RWPE2 (cell line): Measurements from ENCODE around the gene PTS.

Experiments
- ATAC-seq: fragments of 200-7000 bp; cut with Tn5 transposase; 3 replicates; pipeline ENCODE4 v1.9.1; 2021; ENCODE audit warnings: low read depth
- DNase-seq: peaks from one replicate; pipeline ENCODE4 v3.0.0-alpha.2; 2020; ENCODE audit warnings: low spot score
- H3K27ac ChIP-seq: fragments of 450-650 bp; 2 replicates; pipeline ENCODE4 v1.5.1; 2017; ENCODE audit warnings: mild to moderate bottlenecking; ENCODE audit not compliant: poor library complexity, severe bottlenecking
- H3K27me3 ChIP-seq: fragments of 250-450 bp; sonication (Bioruptor Pico); 2 replicates; pipeline ENCODE4 v1.5.1; 2021; ENCODE audit warnings: mild to moderate bottlenecking, moderate library complexity; ENCODE audit not compliant: insufficient read depth, poor library complexity, severe bottlenecking
- H3K36me3 ChIP-seq: fragments of 250-450 bp; sonication (Bioruptor Pico); 2 replicates; pipeline ENCODE4 v1.5.1; 2020; ENCODE audit warnings: low read depth, mild to moderate bottlenecking, moderate library complexity
- H3K4me1 ChIP-seq: fragments of 250-450 bp; sonication (Bioruptor Pico); 2 replicates; pipeline ENCODE4 v1.5.1; 2021; ENCODE audit warnings: mild to moderate bottlenecking, moderate library complexity; ENCODE audit not compliant: insufficient read depth, poor library complexity, severe bottlenecking
- H3K4me3 ChIP-seq: fragments of 250-450 bp; sonication (Bioruptor Pico); 2 replicates; pipeline ENCODE4 v1.5.1; 2021; ENCODE audit warnings: mild to moderate bottlenecking, moderate library complexity; ENCODE audit not compliant: severe bottlenecking
- H3K9me3 ChIP-seq: fragments of 250-450 bp; sonication (Bioruptor Pico); 2 replicates; pipeline ENCODE4 v1.5.1; 2021; ENCODE audit warnings: mild to moderate bottlenecking, moderate library complexity; ENCODE audit not compliant: severe bottlenecking
- TF ChIP-seq, protein P1 (sequence below): fragments of 450-650 bp; IDR thresholded peaks from one replicate; pipeline ENCODE4 v1.5.1; 2017; ENCODE audit warnings: mild to moderate bottlenecking, moderate library complexity; ENCODE audit not compliant: poor library complexity, severe bottlenecking

The PTS gene

DNA sequence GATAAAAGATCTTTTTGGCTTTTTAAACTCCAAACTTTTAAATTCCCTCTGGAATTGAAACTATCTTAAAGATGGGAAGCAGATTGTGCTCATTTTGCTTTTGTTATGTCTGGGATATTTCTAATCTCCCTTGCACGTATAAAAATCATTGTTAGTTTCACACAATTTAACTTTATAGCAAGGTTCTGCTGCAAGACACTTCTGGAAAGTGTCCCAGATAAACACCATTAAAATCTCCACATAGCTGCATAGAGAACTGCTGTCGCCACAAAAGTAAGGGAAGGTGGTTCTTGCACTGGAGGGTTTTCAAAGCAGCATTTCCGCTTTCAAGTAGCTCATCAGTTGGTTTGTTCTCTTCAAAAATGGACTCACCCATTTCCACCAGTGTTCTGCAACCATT lies 11.8 kb downstream of the PTS start:
- TF ChIP-seq, protein P1, sequence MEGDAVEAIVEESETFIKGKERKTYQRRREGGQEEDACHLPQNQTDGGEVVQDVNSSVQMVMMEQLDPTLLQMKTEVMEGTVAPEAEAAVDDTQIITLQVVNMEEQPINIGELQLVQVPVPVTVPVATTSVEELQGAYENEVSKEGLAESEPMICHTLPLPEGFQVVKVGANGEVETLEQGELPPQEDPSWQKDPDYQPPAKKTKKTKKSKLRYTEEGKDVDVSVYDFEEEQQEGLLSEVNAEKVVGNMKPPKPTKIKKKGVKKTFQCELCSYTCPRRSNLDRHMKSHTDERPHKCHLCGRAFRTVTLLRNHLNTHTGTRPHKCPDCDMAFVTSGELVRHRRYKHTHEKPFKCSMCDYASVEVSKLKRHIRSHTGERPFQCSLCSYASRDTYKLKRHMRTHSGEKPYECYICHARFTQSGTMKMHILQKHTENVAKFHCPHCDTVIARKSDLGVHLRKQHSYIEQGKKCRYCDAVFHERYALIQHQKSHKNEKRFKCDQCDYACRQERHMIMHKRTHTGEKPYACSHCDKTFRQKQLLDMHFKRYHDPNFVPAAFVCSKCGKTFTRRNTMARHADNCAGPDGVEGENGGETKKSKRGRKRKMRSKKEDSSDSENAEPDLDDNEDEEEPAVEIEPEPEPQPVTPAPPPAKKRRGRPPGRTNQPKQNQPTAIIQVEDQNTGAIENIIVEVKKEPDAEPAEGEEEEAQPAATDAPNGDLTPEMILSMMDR: no peak
- ATAC-seq (no peak), DNase-seq (no peak)
- no peak overlapping the region for H3K27ac ChIP-seq
- H3K36me3 ChIP-seq: peaks cover 53% of the 10 kb centered on the region
- no peaks in the 10 kb centered on the region for H3K9me3 ChIP-seq
- no peaks in the 10 kb centered on the region for H3K4me1 ChIP-seq
- no peak overlapping the region for H3K4me3 ChIP-seq
- H3K27me3 ChIP-seq: no peaks in the 10 kb centered on the region

DNA sequence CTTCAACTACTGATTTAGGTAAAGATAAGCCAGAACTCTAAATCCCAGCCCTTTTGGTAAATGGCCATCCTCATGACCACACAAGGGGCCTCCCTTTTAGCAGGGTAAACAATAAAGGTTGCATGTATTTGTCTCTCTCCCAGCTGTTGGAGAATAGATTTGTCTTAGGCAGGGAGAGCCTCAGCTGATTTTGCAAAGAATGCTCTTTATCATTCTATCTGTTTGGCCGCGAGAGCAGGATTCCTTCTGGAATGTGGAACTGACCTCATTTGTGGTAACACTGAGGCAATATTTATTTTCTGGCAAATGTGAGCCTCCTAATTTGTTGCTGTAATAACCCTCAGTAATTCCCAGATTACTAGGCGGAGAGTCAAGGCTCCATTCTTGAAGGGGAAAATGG lies 15.3 kb downstream of the PTS start:
- Histone ChIP-seq H3K27ac (no peak overlapping the region), H3K4me1 (no peaks in the 10 kb centered on the region), H3K4me3 (no peak overlapping the region), H3K36me3 (peaks cover 23% of the 10 kb centered on the region), H3K27me3 (no peaks in the 10 kb centered on the region), H3K9me3 (no peaks in the 10 kb centered on the region)
- TF ChIP-seq, protein P1: no peak
- no peak for ATAC-seq
- no peak for DNase-seq

- ATAC-seq: no peak
- DNase-seq: no peak
- peaks cover 4% of the 10 kb centered on the region for H3K4me1 ChIP-seq
These were observed 21.0 kb downstream of the PTS start for GRCh38 chr11:112247201-112247600.

DNA sequence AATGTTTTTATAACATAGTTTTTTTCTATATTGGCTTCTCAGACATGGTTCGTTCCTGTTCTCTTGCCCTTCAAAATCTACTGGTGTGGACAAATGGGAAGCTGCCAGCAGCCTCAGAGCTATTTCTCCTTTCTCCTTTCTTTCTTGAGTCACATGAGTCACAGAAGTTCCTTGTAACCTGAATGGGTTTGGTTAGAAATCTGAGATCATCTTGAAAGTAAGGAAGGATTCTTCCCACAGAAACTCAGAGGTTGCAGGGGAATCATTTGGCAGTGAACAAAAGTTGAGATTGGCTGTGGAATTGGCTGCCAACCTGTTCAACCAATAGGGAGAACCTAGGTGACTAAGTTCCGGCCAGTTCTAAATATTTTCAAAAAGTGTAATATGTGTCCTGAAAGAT lies 22.0 kb downstream of the PTS start:
- H3K9me3 ChIP-seq: no peaks in the 10 kb centered on the region
- no peaks in the 10 kb centered on the region for H3K27me3 ChIP-seq
- ATAC-seq (0 out of 3 replicates have a peak, but pooled peaks have one; percentile 21), DNase-seq (no peak)
- no peaks in the 10 kb centered on the region for H3K36me3 ChIP-seq
- TF ChIP-seq, protein P1: no peak
- no peak overlapping the region for H3K27ac ChIP-seq
- H3K4me1 ChIP-seq: peaks cover 4% of the 10 kb centered on the region
- no peak overlapping the region for H3K4me3 ChIP-seq

More at GRCh38 chr11:112247201-112247600, 21.0 kb downstream of the PTS start:
- no peaks in the 10 kb centered on the region for H3K9me3 ChIP-seq
- no peaks in the 10 kb centered on the region for H3K27me3 ChIP-seq
- H3K4me3 ChIP-seq: no peak overlapping the region
- H3K27ac ChIP-seq: no peak overlapping the region
- peaks cover 6% of the 10 kb centered on the region; the same call in 1 of the 2 replicates for H3K36me3 ChIP-seq
- TF ChIP-seq, protein P1: no peak

- Histone ChIP-seq H3K4me1 (peaks cover 5% of the 10 kb centered on the region), H3K27ac (no peak overlapping the region), H3K9me3 (no peaks in the 10 kb centered on the region), H3K36me3 (no peaks in the 10 kb centered on the region), H3K27me3 (no peaks in the 10 kb centered on the region), H3K4me3 (no peak overlapping the region)
- no peak for DNase-seq
- ATAC-seq: no peak
- TF ChIP-seq, protein P1: no peak
These were observed 23.8 kb downstream of the PTS start for GRCh38 chr11:112249871-112250610.
